Fibroblast of mammary gland (primary cell): ENCODE measurements around the gene HOXB7.

Source experiments
- DNase-seq: peaks from one replicate; pipeline ENCODE4 v3.0.0-alpha.2; 2010; ENCODE audit warnings: low read depth
- H3K4me3 ChIP-seq: 2 replicates; pipeline ENCODE4 v1.5.1; 2011; ENCODE audit warnings: low read depth, mild to moderate bottlenecking, low read length, moderate library complexity; ENCODE audit not compliant: control insufficient read depth
- TF ChIP-seq, protein P1 (sequence below): conservative IDR thresholded peaks from 2 replicates; pipeline ENCODE4 v1.5.1; 2011; ENCODE audit warnings: low read depth, low read length, inconsistent platforms; ENCODE audit not compliant: control insufficient read depth, insufficient read depth

HOXB7 gene

GRCh38 chr17:48629411-48629759 lies 18.6 kb upstream of the HOXB7 start:
- no peak for DNase-seq
- TF ChIP-seq, protein P1, sequence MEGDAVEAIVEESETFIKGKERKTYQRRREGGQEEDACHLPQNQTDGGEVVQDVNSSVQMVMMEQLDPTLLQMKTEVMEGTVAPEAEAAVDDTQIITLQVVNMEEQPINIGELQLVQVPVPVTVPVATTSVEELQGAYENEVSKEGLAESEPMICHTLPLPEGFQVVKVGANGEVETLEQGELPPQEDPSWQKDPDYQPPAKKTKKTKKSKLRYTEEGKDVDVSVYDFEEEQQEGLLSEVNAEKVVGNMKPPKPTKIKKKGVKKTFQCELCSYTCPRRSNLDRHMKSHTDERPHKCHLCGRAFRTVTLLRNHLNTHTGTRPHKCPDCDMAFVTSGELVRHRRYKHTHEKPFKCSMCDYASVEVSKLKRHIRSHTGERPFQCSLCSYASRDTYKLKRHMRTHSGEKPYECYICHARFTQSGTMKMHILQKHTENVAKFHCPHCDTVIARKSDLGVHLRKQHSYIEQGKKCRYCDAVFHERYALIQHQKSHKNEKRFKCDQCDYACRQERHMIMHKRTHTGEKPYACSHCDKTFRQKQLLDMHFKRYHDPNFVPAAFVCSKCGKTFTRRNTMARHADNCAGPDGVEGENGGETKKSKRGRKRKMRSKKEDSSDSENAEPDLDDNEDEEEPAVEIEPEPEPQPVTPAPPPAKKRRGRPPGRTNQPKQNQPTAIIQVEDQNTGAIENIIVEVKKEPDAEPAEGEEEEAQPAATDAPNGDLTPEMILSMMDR: no peak
- no peak overlapping the region for H3K4me3 ChIP-seq

GRCh38 chr17:48628649-48629410 lies 18.0 kb upstream of the HOXB7 start:
- DNase-seq: no peak
- H3K4me3 ChIP-seq: no peak overlapping the region
- TF ChIP-seq, protein P1: no peak

GRCh38 chr17:48627623-48628521 lies 17.1 kb upstream of the HOXB7 start:
- no peak overlapping the region for H3K4me3 ChIP-seq
- no peak for DNase-seq
- TF ChIP-seq, protein P1: no peak

DNA sequence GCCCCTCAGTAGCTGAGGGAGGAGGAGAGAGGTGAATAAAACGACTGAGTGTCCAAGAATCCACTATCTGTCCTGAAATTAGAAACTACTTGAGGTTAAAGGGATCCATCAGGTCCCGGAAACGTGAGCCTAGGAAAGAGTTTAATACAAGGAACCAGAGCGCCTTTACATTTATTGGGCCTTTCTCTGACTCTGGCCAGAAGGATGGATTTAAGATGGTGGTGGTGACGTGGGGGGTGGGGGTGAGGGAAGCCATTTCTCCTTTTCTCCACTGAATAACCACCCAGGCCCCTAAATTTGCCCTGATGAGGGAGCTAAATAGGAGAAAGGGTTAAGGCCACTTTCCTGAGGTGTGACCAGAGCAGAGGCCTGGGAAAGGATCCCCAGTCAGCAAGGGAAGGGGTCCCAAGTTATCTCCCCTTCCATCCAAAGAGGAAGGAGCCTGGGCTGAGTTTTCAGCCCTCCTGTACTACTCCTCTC lies 16.3 kb upstream of the HOXB7 start:
- no peak for DNase-seq
- TF ChIP-seq, protein P1: no peak
- H3K4me3 ChIP-seq: no peak overlapping the region

GRCh38 chr17:48626245-48627117 lies 15.7 kb upstream of the HOXB7 start, which contains the start of gene HOXB9:
Gene HOXB9 (minus strand): TSS chr17:48626358. CDS start chr17:48626269, 89 bp downstream.
- H3K4me3 ChIP-seq: peak within 1 kb of the TSS; percentile 17
- TF ChIP-seq, protein P1: no peak
- peak; percentile 54 for DNase-seq
